GM21723 (cell line): ENCODE results near the gene FNDC7.
"Not testable (repeated sequence)": the region's sequence is repeated elsewhere in the genome, so short reads cannot be mapped to it uniquely, and the experiment has no call there.

ENCODE experiments used
- ATAC-seq: cut with Tn5 transposase; IDR thresholded peaks from one replicate; pipeline ENCODE4 v1.9.1; 2021; ENCODE audit warnings: mild to moderate bottlenecking, moderate library complexity; ENCODE audit not compliant: unreplicated experiment

FNDC7 gene

DNA sequence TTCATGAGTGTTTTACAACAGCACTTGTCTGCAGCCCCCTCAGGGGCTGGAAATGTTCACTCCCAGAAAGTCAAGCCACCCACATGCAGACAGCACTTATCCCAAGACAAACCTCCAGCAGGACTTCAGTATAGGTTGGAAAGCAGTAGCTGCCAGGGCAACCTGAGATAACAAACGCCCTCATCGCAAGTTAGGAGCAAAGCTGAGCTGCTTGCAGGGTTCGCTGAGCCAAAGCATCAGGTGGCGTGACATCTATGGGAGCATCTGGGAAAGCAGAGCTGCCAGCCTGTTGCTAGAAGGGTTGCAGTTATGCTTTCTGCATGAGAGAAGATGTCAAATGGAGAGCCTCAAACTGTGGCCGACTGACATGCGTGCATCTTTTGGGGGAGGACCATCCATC is 29.5 kb downstream of the FNDC7 start:
- ATAC-seq, result no peak

GRCh38 chr1:108745980-108746381 is 33.3 kb downstream of the FNDC7 start:
- no peak for ATAC-seq

DNA sequence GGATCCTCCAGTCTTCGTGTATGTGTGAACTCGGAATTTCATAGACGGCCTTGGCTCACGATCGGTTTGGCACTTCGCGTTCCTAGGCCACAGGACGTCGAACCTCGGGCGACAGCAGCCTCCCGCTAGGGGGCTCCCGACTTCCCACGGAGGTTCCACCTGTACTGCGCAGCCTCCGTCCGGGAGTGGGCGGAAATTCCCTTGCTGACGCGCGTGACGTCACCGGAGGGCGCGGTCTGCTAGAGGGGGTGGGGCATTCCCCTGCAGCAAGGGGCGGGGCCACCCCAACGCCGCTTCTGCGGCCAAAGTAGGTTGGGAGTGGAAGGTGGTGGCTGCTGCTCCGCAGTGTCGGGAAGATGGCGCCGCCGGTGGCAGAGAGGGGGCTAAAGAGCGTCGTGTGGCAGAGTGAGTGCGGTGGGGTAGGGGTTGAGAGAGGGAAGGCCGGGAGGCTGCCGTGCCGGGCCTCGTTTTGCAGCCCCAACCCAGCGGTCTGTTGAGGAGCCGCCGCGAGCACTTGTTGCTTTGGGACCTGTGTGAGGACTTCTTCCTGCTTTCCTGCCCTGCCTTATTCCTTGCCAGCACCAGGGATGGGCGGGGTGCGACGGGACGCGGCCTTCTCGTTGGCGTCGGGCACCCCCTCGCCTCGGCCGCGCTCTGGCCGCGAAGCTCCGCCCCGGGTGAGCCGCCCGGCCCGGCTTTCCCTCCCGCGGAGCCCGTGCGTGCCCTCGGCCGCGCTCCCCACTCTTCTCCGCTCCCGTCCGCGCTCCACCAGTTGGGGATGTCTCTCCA is 33.9 kb downstream of the FNDC7 start, which contains the start of gene STXBP3:
STXBP3 (plus strand) TSS at position 293 of the 789 bp plus-strand sequence; CDS start at position 357, 64 bp downstream.
- peak; percentile 88 for ATAC-seq

DNA sequence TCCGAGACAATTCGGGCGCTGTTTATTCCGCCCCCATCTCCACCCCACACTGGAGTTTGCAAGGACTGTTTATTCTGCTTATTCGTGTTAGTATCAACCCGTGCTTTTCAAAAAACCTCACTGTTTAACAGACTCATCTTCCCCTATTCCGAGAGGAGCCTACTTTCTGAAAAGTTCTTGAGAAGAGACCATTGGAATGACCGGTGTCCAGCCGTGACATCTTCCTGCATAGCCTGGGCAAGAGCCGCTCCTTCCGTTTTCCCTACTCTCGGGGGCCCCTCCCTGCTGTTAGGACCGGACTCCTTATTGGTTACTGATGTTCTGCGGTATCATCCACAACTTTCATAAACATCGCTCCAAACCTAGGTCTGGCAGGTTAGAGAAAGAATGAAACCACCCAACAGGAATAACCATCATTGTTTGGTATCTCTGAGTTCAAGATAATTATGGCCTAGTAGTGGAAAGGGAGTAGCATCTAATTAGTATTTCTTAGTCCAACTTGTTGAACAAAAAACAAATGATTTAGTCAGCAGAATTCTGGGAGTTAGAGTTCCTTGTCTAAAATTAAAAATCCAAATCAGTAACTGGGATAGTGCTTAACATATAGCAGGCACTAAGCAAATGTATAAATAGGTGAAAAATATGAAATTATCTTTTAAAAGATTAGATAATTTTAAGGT is 34.6 kb downstream of the FNDC7 start:
- ATAC-seq, result peak; percentile 51

- ATAC-seq, result no peak
Observed at GRCh38 chr1:108747898-108748297, 35.2 kb downstream of the FNDC7 start.

- ATAC-seq, result no peak
Observed at GRCh38 chr1:108749081-108749480, 36.4 kb downstream of the FNDC7 start.

GRCh38 chr1:108750476-108751181 is 37.9 kb downstream of the FNDC7 start:
- no peak for ATAC-seq

GRCh38 chr1:108753363-108753762 is 40.7 kb downstream of the FNDC7 start:
- ATAC-seq, result no peak

- no peak for ATAC-seq
Observed at GRCh38 chr1:108758796-108759195, 46.1 kb downstream of the FNDC7 start.

DNA sequence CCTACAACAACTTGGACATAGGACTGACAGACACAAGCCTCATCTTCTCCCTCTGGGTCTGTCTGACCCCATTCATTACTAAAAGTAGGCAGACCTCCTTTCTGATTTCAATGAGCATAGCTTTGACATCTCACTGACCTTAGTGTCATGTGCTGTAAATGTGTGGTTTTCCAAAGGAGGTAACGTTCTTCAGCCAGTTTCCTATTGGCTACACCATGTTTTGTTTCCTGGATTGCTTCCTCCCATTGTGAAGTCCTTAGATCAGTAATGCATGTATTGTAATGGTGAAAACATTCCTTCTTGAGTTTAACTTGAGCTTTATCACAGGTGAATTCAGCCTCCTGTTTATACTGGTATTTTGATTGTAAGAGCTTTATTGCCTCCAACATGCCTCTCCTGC is 54.4 kb downstream of the FNDC7 start:
- ATAC-seq, result no peak

DNA sequence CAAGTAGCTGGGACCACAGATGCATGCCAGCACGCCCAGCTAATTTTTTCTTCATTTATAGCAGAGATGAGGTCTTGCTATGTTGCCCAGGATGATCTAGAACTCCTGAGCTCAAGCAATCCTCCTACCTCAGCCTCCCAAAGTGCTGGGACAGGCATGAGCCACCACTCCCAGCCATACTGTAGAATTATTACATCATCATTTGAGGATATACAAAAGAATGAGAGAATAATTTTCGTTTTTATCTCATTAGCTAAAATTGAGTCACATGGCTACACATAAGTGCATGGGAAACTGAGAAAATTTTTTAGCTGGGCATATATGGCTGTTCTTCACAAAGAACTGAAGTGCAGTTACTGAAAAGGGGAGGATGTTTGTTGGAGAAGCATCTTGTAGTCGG is 55.0 kb downstream of the FNDC7 start:
- no peak for ATAC-seq

DNA sequence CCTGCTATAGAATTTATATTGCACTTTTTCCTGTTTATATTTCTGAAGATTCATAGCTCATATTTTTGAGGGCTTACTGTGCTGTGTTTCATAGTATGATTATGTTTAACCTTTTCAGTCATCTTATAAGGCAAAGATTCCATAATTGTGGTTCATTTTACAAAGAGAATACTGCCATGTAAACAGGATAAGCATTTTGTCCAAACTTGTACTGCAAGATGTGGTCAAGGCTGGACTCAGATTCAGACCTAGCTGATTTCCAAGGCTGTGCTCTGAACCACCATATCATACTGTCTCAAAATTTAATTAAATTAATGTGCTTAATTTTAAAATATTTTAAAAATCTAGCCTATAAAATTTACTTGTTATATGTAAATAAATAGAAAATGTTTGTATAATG is 65.1 kb downstream of the FNDC7 start:
- no peak for ATAC-seq

- ATAC-seq, result no peak
Observed at GRCh38 chr1:108779455-108779854, 66.7 kb downstream of the FNDC7 start.

DNA sequence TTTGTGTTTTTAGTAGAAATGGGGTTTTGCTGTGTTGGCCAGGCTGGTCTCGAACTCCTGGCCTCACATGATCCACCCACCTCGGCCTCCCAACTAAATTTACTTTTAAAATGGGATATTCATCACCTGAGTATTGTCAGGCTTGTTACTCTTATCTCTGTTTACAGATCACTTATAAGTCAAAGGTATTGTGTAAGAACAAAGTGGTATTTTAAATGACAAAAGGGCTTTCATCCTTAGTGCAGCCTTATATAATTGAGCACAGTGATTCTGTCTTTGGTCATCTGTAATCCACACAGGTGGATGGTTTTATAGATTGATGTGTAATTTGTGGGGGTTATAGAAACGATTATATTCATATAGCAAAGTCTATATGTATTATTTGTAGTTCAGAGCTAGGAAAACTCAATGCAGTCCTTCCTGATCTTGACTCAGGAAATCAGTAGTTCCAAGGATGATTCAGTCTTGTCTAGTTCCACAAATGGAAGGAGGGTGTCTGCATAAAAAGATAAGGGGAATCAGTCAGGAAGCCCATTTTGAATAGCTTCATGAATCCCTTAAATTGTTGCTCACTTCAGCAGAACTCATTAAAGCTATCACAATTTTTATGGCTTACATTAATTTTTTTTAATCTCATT is 68.3 kb downstream of the FNDC7 start:
- no peak for ATAC-seq

GRCh38 chr1:108781575-108781944 is 68.9 kb downstream of the FNDC7 start:
- ATAC-seq, result not testable (repeated sequence)

DNA sequence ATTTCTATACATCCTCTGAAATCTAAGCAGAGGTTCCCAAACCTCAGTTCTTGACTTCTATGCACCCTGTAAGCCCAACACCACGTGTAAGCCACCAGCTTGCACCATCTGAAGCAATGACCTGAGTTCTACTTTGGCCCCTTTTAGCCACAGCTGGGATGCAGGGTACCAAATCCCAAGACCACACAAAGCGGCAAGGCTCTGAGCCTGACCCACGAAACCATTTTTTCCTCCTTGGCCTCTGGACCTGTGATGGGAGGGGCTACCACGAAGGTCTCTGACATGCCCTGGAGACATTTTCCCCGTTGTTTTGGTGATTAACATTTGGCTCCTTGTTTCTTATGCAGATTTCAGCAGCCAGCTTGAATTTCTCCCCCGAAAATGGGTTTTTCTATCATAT is 72.6 kb downstream of the FNDC7 start:
- no peak for ATAC-seq

DNA sequence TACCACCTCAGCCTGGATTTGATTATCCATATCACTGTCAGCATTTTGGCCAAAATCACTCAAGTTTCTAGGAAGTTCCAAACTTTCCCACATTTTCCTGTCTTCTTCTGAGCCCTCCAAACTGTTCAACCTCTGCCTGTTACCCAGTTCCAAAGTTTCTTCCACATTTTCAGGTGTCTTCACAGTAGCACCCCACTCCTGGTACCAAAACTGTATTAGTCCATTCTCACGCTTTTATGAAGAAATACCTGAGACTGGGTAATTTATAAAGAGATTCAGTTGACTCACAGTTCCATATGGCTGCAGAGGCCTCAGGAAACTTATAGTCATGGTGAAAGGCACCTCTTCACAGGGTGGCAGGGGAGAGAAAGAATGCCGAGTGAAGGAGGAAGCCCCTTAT is 73.2 kb downstream of the FNDC7 start:
- no peak for ATAC-seq

DNA sequence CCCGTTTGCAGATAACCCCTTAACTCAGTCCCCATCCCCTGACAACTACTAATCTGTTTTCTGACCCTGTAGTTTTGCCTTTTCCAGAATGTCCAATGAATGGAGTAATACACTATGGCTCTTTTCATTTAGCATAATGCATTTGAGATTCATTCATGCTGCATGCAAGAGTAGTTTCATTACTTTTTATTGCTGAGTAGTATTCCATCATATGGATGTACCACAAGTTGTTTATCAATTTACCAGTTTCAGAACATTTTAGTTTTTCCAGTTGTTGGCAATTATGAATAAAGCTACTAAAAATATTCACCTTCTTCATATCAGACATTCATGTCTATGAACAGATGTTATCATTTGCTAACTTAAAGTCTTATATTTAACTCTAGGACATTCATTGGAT is 79.1 kb downstream of the FNDC7 start:
- ATAC-seq, result no peak
